ENCODE measurements around the gene PRR5L. TPM values are rescaled to one million over a fixed set of nuclear protein-coding genes. Genes with fewer than 3 reads are reported as not detected.

PRR5L gene
- total RNA-seq, 1 experiment from 2014 or later, result 23.9 TPM

GRCh38 chr11:36373016-36374010, 77.2 kb downstream of the PRR5L start:
- no peaks in the 10 kb centered on the region for H3K9me3 Mint-ChIP-seq (ENCODE audit: unreplicated experiment)
- H3K4me3 Mint-ChIP-seq (ENCODE audit: unreplicated experiment), result no peak overlapping the region
- H3K4me1 Mint-ChIP-seq (ENCODE audit: insufficient read depth, unreplicated experiment), result peaks cover 10% of the 10 kb centered on the region
- H3K36me3 Mint-ChIP-seq (ENCODE audit: insufficient read depth, unreplicated experiment), result no peaks in the 10 kb centered on the region
- ChIA-PET CTCF (interaction anchor here (0.9 to 1.2 kb wide), 2 partner anchors 9 to 18 kb away, joined by 3 read pairs; no protein-coding TSS in a partner anchor), POLR2A (interaction anchor here (0.5 to 0.9 kb wide), 3 partner anchors 10 to 594 kb away, joined by 3 to 4 read pairs (median 3); no protein-coding TSS in a partner anchor)
- no peak overlapping the region for H3K27ac Mint-ChIP-seq (ENCODE audit: low read depth, unreplicated experiment)
- TF ChIP-seq CTCF (IDR thresholded peaks at IDR 0.05; ENCODE audit: unreplicated experiment), result no peak
- no peaks in the 10 kb centered on the region for H3K27me3 Mint-ChIP-seq (ENCODE audit: insufficient read depth, unreplicated experiment)
- intact Hi-C loops (cut with micrococcal nuclease), result loop anchor here (5.0 kb wide), 1 partner anchor 59 kb away; no protein-coding TSS in a partner anchor
- no TSS peak for BruUV-seq (replicated peaks)
- DNase-seq (ENCODE audit: unreplicated experiment), result no peak

GRCh38 chr11:36374726-36375125, 78.6 kb downstream of the PRR5L start:
- ChIA-PET CTCF (interaction anchor here (0.6 to 1.9 kb wide), 5 partner anchors 83 to 128 kb away, joined by 3 to 4 read pairs (median 4); no protein-coding TSS in a partner anchor), POLR2A (no interaction called here)
- intact Hi-C loops (cut with micrococcal nuclease), result loop anchor here (5.0 kb wide), 1 partner anchor 58 kb away; no protein-coding TSS in a partner anchor
- TF ChIP-seq CTCF (IDR thresholded peaks at IDR 0.05; ENCODE audit: unreplicated experiment), result no peak
- Mint-ChIP-seq H3K36me3 (ENCODE audit: insufficient read depth, unreplicated experiment) (no peaks in the 10 kb centered on the region), H3K27me3 (ENCODE audit: insufficient read depth, unreplicated experiment) (no peaks in the 10 kb centered on the region), H3K4me1 (ENCODE audit: insufficient read depth, unreplicated experiment) (peaks cover 22% of the 10 kb centered on the region), H3K9me3 (ENCODE audit: unreplicated experiment) (no peaks in the 10 kb centered on the region), H3K4me3 (ENCODE audit: unreplicated experiment) (no peak overlapping the region), H3K27ac (ENCODE audit: low read depth, unreplicated experiment) (no peak overlapping the region)
- no TSS peak for BruUV-seq (replicated peaks)
- DNase-seq (ENCODE audit: unreplicated experiment), result no peak

- peak overlapping the region; percentile 89 for H3K4me3 Mint-ChIP-seq (ENCODE audit: unreplicated experiment)
- peaks cover 22% of the 10 kb centered on the region for H3K4me1 Mint-ChIP-seq (ENCODE audit: insufficient read depth, unreplicated experiment)
- no TSS peak for BruUV-seq (replicated peaks)
- ChIA-PET CTCF (interaction anchor here (0.6 to 1.9 kb wide), 10 partner anchors 12 to 859 kb away, joined by 3 to 5 read pairs (median 4); no protein-coding TSS in a partner anchor), POLR2A (interaction anchor here (0.6 to 2.3 kb wide), 6 partner anchors 12 to 1322 kb away, joined by 3 to 8 read pairs (median 4); no protein-coding TSS in a partner anchor)
- no peak for TF ChIP-seq CTCF (IDR thresholded peaks at IDR 0.05; ENCODE audit: unreplicated experiment)
- no peak overlapping the region for H3K27ac Mint-ChIP-seq (ENCODE audit: low read depth, unreplicated experiment)
- no peaks in the 10 kb centered on the region for H3K27me3 Mint-ChIP-seq (ENCODE audit: insufficient read depth, unreplicated experiment)
- no peaks in the 10 kb centered on the region for H3K9me3 Mint-ChIP-seq (ENCODE audit: unreplicated experiment)
- DNase-seq (ENCODE audit: unreplicated experiment), result no peak
- intact Hi-C loops (cut with micrococcal nuclease), result loop anchor here (1.0 to 2.0 kb wide), 2 partner anchors 65 to 79 kb away; partner anchors contain the start of gene PRR5L
- peaks cover 3% of the 10 kb centered on the region for H3K36me3 Mint-ChIP-seq (ENCODE audit: insufficient read depth, unreplicated experiment)
Observed at GRCh38 chr11:36375353-36376008, 79.4 kb downstream of the PRR5L start.

All from MCF 10A (cell line).